ENCODE data around the gene DDAH1. TPM values are rescaled to one million over a fixed set of nuclear protein-coding genes. Genes with fewer than 3 reads are reported as not detected.

DDAH1 gene
- total RNA-seq, 2 experiments from 2014 or later: 0.13 to 0.26 TPM

DNA sequence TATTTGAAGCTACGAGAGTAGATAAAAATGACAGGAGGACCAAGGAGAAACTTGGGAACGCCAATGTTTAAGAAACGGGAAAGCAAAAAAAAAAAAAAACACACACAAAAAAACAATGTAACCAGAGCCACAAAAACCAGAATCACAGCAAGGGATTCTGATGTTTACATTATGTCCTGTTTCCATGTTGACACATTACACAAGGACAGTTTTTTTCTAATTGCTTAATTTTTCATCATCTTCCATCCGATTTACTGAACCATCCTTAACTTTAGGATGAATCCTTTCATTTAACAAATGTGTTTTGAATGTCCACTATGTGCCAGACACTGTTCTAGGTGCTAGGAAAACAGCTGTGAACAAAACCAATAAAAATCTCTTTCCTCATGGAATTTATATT, 187.2 kb downstream of the DDAH1 start:
- ChIA-PET POLR2A (interaction anchor here (2.2 to 2.7 kb wide), 2 partner anchors 19 to 20 kb away, joined by 11 to 41 read pairs; partner anchors contain the start of gene C1orf52), CTCF (interaction anchor here (0.5 to 4.0 kb wide), 6 partner anchors 12 to 333 kb away, joined by 3 to 56 read pairs (median 8); partner anchors contain the start of gene C1orf52)
- no peak for DNase-seq
- Mint-ChIP-seq H3K36me3 (ENCODE audit: low read depth) (peaks cover 20% of the 10 kb centered on the region), H3K9me3 (ENCODE audit: insufficient read depth) (no peaks in the 10 kb centered on the region), H3K27ac (no peak overlapping the region), H3K4me1 (ENCODE audit: low read depth) (peaks cover 45% of the 10 kb centered on the region), H3K4me3 (no peak overlapping the region), H3K27me3 (ENCODE audit: low read depth) (peaks cover 8% of the 10 kb centered on the region)
- no peak for ATAC-seq

DNA sequence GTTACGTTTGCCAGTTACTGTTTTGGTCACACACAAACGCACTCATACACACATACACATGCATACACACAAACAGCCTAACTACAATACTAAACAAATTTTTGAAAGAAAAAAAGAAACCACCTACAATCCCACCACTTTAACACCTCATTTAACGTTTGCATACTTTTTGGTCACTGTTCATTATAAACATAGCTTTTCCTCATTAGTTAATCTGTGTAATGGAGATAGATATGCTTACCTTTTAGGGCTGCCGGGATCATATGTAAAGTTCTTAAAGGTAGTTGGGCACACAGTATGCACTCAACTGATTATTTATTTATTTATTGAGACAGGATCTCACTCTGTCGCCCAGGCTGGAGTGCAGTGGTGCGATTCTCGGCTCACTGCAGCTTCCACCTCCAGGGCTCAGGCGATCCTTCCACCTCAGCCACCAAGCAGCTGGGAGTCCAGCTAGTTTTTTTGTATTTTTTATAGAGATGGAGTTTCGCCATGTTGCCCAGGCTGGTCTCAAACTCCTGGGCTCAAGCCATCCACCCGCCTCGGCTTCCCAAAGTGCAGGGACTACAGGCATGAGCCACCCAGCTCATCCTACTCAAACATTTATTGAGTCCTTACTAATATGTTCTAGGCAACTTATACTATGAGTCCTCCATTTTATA, 187.8 kb downstream of the DDAH1 start:
- H3K4me3 Mint-ChIP-seq: peak overlapping the region; percentile 81
- peaks cover 45% of the 10 kb centered on the region for H3K4me1 Mint-ChIP-seq (ENCODE audit: low read depth)
- DNase-seq: no peak
- POLR2A ChIA-PET: interaction anchor here (0.6 to 2.7 kb wide), 21 partner anchors 8 to 1773 kb away, joined by 3 to 41 read pairs (median 4); partner anchors contain the start of genes C1orf52, GNG5, MCOLN2 and SH3GLB1
- H3K9me3 Mint-ChIP-seq (ENCODE audit: insufficient read depth): no peaks in the 10 kb centered on the region
- no peak for ATAC-seq
- peaks cover 24% of the 10 kb centered on the region for H3K36me3 Mint-ChIP-seq (ENCODE audit: low read depth)
- H3K27ac Mint-ChIP-seq: peak overlapping the region; percentile 95
- H3K27me3 Mint-ChIP-seq (ENCODE audit: low read depth): peaks cover 8% of the 10 kb centered on the region
- CTCF ChIA-PET: interaction anchor here (0.7 to 4.0 kb wide), 11 partner anchors 8 to 413 kb away, joined by 3 to 56 read pairs (median 3); partner anchors contain the start of gene C1orf52

- Mint-ChIP-seq H3K36me3 (ENCODE audit: low read depth) (peaks cover 28% of the 10 kb centered on the region), H3K9me3 (ENCODE audit: insufficient read depth) (no peaks in the 10 kb centered on the region), H3K27me3 (ENCODE audit: low read depth) (peaks cover 7% of the 10 kb centered on the region), H3K4me3 (peak within 1 kb of the TSS; percentile 81), H3K27ac (peak within 1 kb of the TSS; percentile 95), H3K4me1 (ENCODE audit: low read depth) (peaks cover 45% of the 10 kb centered on the region)
- DNase-seq: peak; percentile 98
- ChIA-PET CTCF (interaction anchor here (0.7 to 4.0 kb wide), 11 partner anchors 9 to 413 kb away, joined by 3 to 56 read pairs (median 4); partner anchors contain the start of gene C1orf52), POLR2A (interaction anchor here (0.6 to 2.7 kb wide), 25 partner anchors 8 to 1774 kb away, joined by 3 to 41 read pairs (median 4); partner anchors contain the start of genes C1orf52, CTBS, GNG5 and MCOLN2)
- ATAC-seq: peak; percentile 99
Observed at GRCh38 chr1:85276215-85276977, 188.6 kb downstream of the DDAH1 start, which contains the start of gene BCL10. BCL10 (minus strand) TSS chr1:85276632; CDS start chr1:85276352, 280 bp downstream.

DNA sequence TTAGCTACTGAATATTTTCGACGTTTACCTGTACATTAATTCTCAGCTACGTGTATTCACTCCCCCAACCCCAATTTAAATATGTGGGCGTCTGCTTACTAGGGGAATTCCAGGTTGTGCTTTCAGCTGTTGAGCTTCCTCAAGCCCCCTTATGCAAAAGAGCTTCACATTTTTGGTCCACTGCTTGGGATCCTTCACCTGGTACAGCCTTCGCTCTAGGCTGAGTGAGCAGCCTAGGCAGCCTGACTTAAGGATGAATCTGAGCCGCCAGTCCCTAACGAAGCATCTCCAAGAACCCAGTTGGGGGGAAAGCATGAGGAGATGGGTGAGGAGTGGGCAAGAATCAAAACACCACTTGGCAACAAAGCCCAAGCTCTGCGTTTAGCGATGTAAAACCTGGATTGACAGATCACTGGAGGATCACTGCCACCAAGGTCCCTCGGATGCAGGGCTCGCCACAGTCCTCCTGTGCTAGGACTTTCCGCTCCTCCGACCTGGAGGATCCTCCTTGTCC, 189.2 kb downstream of the DDAH1 start:
- peaks cover 48% of the 10 kb centered on the region for H3K4me1 Mint-ChIP-seq (ENCODE audit: low read depth)
- H3K9me3 Mint-ChIP-seq (ENCODE audit: insufficient read depth): no peaks in the 10 kb centered on the region
- ChIA-PET CTCF (interaction anchor here (0.6 to 4.0 kb wide), 9 partner anchors 17 to 1059 kb away, joined by 3 to 56 read pairs (median 4); partner anchors contain the start of gene C1orf52), POLR2A (interaction anchor here (0.6 to 2.7 kb wide), 18 partner anchors 9 to 1429 kb away, joined by 3 to 41 read pairs (median 4); partner anchors contain the start of genes C1orf52, CTBS, GNG5 and PRKACB)
- H3K27me3 Mint-ChIP-seq (ENCODE audit: low read depth): peaks cover under 1% of the 10 kb centered on the region
- peaks cover 35% of the 10 kb centered on the region for H3K36me3 Mint-ChIP-seq (ENCODE audit: low read depth)
- peak overlapping the region; percentile 95 for H3K27ac Mint-ChIP-seq
- H3K4me3 Mint-ChIP-seq: peak overlapping the region; percentile 81
- no peak for DNase-seq
- no peak for ATAC-seq

GRCh38 chr1:85274969-85275453, 189.9 kb downstream of the DDAH1 start:
- no peak for DNase-seq
- no peaks in the 10 kb centered on the region for H3K27me3 Mint-ChIP-seq (ENCODE audit: low read depth)
- ChIA-PET POLR2A (interaction anchor here (0.6 to 2.7 kb wide), 10 partner anchors 10 to 1132 kb away, joined by 3 to 41 read pairs (median 6); partner anchors contain the start of genes C1orf52, PRKACB and SYDE2), CTCF (interaction anchor here (0.6 to 5.7 kb wide), 8 partner anchors 11 to 1059 kb away, joined by 3 to 66 read pairs (median 19); partner anchors contain the start of gene C1orf52)
- H3K36me3 Mint-ChIP-seq (ENCODE audit: low read depth): peaks cover 41% of the 10 kb centered on the region
- H3K9me3 Mint-ChIP-seq (ENCODE audit: insufficient read depth): no peaks in the 10 kb centered on the region
- no peak for ATAC-seq
- H3K27ac Mint-ChIP-seq: peak overlapping the region; percentile 95
- peak overlapping the region; percentile 81 for H3K4me3 Mint-ChIP-seq
- peaks cover 51% of the 10 kb centered on the region for H3K4me1 Mint-ChIP-seq (ENCODE audit: low read depth)

DNA sequence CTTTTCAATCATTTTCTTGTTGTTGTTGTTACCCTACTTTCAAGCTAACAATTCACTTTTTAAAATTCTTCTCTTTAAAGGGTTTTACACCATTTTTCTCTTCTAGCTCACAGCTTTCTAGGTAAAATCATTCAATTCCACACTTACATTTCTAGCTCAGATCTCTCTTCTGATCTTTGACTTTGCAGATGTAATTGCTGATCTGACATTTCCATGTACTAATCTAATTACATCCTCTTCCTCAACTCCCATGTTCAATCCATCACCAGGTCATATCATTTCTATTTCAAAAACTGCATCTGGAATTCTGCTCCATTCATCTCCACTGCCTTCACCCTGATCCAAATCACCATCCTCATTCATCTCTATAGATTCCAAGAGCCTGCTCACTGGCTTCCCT, 191.6 kb downstream of the DDAH1 start:
- no peaks in the 10 kb centered on the region for H3K27me3 Mint-ChIP-seq (ENCODE audit: low read depth)
- H3K4me3 Mint-ChIP-seq: no peak overlapping the region
- no peak for ATAC-seq
- peaks cover 44% of the 10 kb centered on the region for H3K4me1 Mint-ChIP-seq (ENCODE audit: low read depth)
- DNase-seq: no peak
- CTCF ChIA-PET: interaction anchor here (0.6 to 5.7 kb wide), 5 partner anchors 10 to 329 kb away, joined by 3 to 66 read pairs (median 3); partner anchors contain the start of gene C1orf52
- POLR2A ChIA-PET: interaction anchor here (0.7 kb wide), 1 partner anchor 14 kb away, joined by 3 read pairs; the partner anchor contains the start of gene C1orf52
- H3K27ac Mint-ChIP-seq: no peak overlapping the region
- H3K9me3 Mint-ChIP-seq (ENCODE audit: insufficient read depth): no peaks in the 10 kb centered on the region
- peaks cover 53% of the 10 kb centered on the region for H3K36me3 Mint-ChIP-seq (ENCODE audit: low read depth)

- no peak for ATAC-seq
- Mint-ChIP-seq H3K27ac (no peak overlapping the region), H3K36me3 (ENCODE audit: low read depth) (peaks cover 56% of the 10 kb centered on the region), H3K27me3 (ENCODE audit: low read depth) (no peaks in the 10 kb centered on the region), H3K4me3 (no peak overlapping the region), H3K4me1 (ENCODE audit: low read depth) (peaks cover 17% of the 10 kb centered on the region), H3K9me3 (ENCODE audit: insufficient read depth) (no peaks in the 10 kb centered on the region)
- ChIA-PET CTCF (interaction anchor here (1.8 to 5.7 kb wide), 4 partner anchors 9 to 324 kb away, joined by 8 to 66 read pairs (median 12); partner anchors contain the start of gene C1orf52), POLR2A (no interaction called here)
- no peak for DNase-seq
Observed at GRCh38 chr1:85268801-85269585, 196.0 kb downstream of the DDAH1 start.

Other genes starting within 250 kb of the DDAH1 start
- gene C1orf52, start 205.5 kb downstream of the DDAH1 start, total RNA-seq: 10 to 100 TPM; 25.5 to 29.5 TPM
- 10 to 100 TPM; 26.4 to 27.0 TPM for gene BCL10, start 188.5 kb downstream of the DDAH1 start, total RNA-seq
- not detected for gene CCN1, start 115.6 kb upstream of the DDAH1 start, total RNA-seq
- 10 to 100 TPM; 16.7 to 17.9 TPM for gene ZNHIT6, start 243.3 kb upstream of the DDAH1 start, total RNA-seq

Measured in activated CD8-positive, alpha-beta T cell treated with anti-CD3 and anti-CD28 coated beads, Interleukin-2, amount 10 ng/mL, durations not matched to agents 7 days and 5 days (primary cell).